Effector memory CD8-positive, alpha-beta T cell (primary cell): Measurements from ENCODE around the gene HOXA4.
A peak's percentile ranks its signal among the peaks of the same experiment; 100 is the strongest.

Experiments
- ATAC-seq: fragments of 150-1000 bp; cut with Tn5 transposase; replicated peaks from 2 replicates; pipeline ENCODE4 v1.10.0; 2021; ENCODE audit warnings: mild to moderate bottlenecking, moderate library complexity
- DNase-seq, 3 experiments: peaks; one replicate each; pipeline ENCODE4 v3.0.0; 2021
- H3K27ac Mint-ChIP-seq, 2 donors: one replicate each; pipeline ENCODE4 v1.8.0; 2022; ENCODE audit warnings: mild to moderate bottlenecking in 2 of 2, mixed read lengths in 2 of 2, moderate library complexity in 2 of 2
- H3K27me3 Mint-ChIP-seq, 2 donors: one replicate each; pipeline ENCODE4 v1.8.0; 2022; ENCODE audit warnings: mixed read lengths in 2 of 2
- H3K36me3 Mint-ChIP-seq: one replicate; pipeline ENCODE4 v1.8.0; 2022; ENCODE audit warnings: mild to moderate bottlenecking, moderate library complexity, mixed read lengths; ENCODE audit not compliant: insufficient read depth
- H3K4me1 Mint-ChIP-seq, 2 donors: one replicate each; pipeline ENCODE4 v1.8.0; 2022; ENCODE audit warnings: low read depth in 2 of 2, mixed read lengths in 2 of 2
- H3K4me3 Mint-ChIP-seq, 2 donors: one replicate each; pipeline ENCODE4 v1.8.0; 2022; ENCODE audit warnings: mild to moderate bottlenecking in 2 of 2, mixed read lengths in 2 of 2, moderate library complexity in 2 of 2
- H3K9me3 Mint-ChIP-seq, 2 donors: one replicate each; pipeline ENCODE4 v1.8.0; 2022; ENCODE audit warnings: mixed read lengths in 2 of 2

The HOXA4 gene

GRCh38 chr7:27173511-27173955 is 43.0 kb upstream of the HOXA4 start:
- H3K9me3 Mint-ChIP-seq: no peaks in the 10 kb centered on the region
- peak in 1 of 3 experiments; percentile 37 for DNase-seq
- H3K27me3 Mint-ChIP-seq: peaks cover 66 to 91% of the 10 kb centered on the region in 2 donors
- H3K27ac Mint-ChIP-seq: no peak overlapping the region
- ATAC-seq: peak; percentile 77
- H3K4me1 Mint-ChIP-seq: peaks cover 17 to 24% of the 10 kb centered on the region in 2 donors
- H3K4me3 Mint-ChIP-seq: peak overlapping the region; percentile 76 to 77
- H3K36me3 Mint-ChIP-seq: peaks cover 22% of the 10 kb centered on the region

DNA sequence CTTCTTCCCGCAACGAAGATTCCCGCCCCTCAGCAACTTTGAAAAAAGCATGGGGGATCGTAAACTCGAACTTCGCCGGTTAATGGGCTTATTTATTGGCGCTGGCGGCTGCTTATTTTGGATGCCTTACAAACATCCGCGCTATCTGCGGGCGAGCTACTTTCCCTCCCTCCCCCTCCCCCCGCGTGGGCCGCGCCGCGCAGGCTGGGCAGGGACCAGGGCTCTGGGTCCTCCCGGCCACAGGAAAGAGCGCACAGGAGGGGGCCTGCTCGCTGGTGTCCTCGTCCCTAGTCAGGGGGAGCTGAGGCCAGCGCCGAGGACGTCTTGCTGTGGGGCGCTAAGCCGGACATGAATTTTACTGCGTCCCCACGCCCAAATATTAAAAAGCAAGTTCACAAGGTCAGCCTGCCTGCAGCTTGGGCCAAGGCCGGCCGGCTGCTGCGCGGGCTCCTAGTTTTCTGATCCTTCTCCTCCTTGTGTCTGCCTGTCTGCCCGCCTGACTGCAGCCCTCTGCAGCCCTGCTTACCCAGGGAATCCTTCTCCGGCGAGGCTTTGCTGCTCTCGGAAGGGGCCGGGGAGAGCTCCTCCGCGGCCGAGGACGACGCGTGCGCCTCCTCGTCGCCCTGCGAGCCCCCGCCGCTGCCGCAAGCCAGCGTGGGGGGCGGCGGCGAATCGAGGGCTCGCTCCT is 42.4 kb upstream of the HOXA4 start:
- peaks cover 66 to 91% of the 10 kb centered on the region in 2 donors for H3K27me3 Mint-ChIP-seq
- DNase-seq: no peak

DNA sequence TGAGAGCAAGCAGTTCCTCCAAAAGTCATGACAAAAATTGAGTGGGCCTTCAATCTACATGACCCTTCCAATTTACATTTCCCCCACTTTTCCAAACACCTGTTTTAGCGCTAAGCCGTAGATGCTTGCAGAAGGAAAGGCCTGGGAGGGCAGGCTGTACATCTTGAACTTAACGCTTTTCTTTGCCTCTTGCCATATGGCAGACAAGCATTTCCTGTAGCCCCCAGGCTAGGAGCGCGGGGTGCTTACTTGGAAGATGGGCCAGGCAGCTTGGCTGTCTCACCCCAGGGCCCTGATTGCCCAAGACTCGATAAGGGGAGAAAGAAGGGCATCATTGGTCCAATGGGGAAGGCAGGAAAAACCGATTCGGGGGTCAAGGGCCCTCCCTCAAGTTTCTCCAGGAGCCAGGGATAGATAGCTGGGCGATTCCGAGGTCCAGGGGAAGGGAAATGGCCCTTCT is 41.8 kb upstream of the HOXA4 start:
- H3K4me1 Mint-ChIP-seq: peaks cover 19 to 26% of the 10 kb centered on the region in 2 donors
- ATAC-seq (no peak), DNase-seq (no peak)
- peaks cover 66 to 91% of the 10 kb centered on the region in 2 donors for H3K27me3 Mint-ChIP-seq
- H3K4me3 Mint-ChIP-seq: peak overlapping the region; percentile 63 to 76
- peaks cover 28% of the 10 kb centered on the region for H3K36me3 Mint-ChIP-seq
- no peaks in the 10 kb centered on the region for H3K9me3 Mint-ChIP-seq
- H3K27ac Mint-ChIP-seq: peak overlapping the region in 1 of 2 donors; percentile 33

More for the DNA sequence above, 42.4 kb upstream of the HOXA4 start:
- Mint-ChIP-seq H3K9me3 (no peaks in the 10 kb centered on the region), H3K4me3 (peak overlapping the region; percentile 76 to 77), H3K4me1 (peaks cover 19 to 26% of the 10 kb centered on the region in 2 donors), H3K36me3 (peaks cover 24% of the 10 kb centered on the region), H3K27ac (no peak overlapping the region)
- ATAC-seq: peak; percentile 52

DNA sequence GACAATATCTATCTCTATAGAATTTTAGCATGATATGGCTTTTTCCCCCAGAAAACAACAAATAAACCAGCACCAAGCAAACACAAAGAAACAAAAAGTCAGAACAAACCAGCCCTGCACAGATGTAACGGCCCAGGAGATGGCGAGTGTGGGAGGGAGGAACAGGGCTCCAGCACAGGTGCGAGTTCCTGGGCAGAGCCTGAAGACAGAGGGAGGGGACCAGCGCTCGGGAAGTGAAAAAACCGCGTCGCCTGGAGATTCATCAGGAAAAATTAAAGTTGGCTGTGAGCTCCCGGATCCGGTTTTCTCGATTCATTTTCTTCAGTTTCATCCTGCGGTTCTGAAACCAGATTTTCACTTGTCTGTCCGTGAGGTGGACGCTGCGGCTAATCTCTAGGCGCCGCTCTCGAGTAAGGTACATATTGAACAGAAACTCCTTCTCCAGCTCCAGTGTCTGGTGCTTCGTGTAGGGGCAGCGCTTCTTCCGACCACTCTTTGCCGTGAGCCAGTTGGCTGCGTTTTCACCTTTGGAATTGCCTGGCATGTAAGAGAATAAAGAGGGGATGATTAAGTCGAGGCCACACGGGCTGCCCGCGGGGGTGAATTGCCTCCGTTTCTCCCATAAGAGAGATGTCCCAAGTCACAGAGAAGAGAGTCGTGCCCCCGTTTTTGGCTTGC is 41.2 kb upstream of the HOXA4 start:
- no peaks in the 10 kb centered on the region for H3K9me3 Mint-ChIP-seq
- peak overlapping the region in 1 of 2 donors; percentile 33 for H3K27ac Mint-ChIP-seq
- H3K36me3 Mint-ChIP-seq: peaks cover 33% of the 10 kb centered on the region
- ATAC-seq (no peak), DNase-seq (no peak)
- peaks cover 21 to 31% of the 10 kb centered on the region in 2 donors for H3K4me1 Mint-ChIP-seq
- H3K27me3 Mint-ChIP-seq: peaks cover 71 to 91% of the 10 kb centered on the region in 2 donors
- H3K4me3 Mint-ChIP-seq: peak overlapping the region; percentile 63 to 76

DNA sequence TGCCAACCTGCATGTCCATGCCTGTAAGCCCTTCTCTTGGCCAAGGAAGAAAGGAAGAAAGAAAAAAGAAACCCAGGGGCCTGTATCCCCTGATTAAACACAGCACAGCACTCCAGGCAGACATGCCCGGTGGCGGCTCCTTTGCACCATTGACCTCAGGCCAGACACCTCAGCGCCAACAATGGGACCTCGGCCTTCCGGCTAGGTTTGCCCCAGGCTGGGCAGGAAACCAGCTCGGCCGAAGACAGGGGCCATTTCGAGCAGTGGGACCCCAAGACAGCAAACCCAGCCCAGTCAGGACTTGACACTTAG is 40.7 kb upstream of the HOXA4 start:
- Mint-ChIP-seq H3K27ac (no peak overlapping the region), H3K27me3 (peaks cover 76 to 91% of the 10 kb centered on the region in 2 donors), H3K4me1 (peaks cover 23 to 31% of the 10 kb centered on the region in 2 donors), H3K4me3 (peak overlapping the region; percentile 63 to 76), H3K36me3 (peaks cover 37% of the 10 kb centered on the region), H3K9me3 (no peaks in the 10 kb centered on the region)
- no peak for ATAC-seq
- DNase-seq: no peak

DNA sequence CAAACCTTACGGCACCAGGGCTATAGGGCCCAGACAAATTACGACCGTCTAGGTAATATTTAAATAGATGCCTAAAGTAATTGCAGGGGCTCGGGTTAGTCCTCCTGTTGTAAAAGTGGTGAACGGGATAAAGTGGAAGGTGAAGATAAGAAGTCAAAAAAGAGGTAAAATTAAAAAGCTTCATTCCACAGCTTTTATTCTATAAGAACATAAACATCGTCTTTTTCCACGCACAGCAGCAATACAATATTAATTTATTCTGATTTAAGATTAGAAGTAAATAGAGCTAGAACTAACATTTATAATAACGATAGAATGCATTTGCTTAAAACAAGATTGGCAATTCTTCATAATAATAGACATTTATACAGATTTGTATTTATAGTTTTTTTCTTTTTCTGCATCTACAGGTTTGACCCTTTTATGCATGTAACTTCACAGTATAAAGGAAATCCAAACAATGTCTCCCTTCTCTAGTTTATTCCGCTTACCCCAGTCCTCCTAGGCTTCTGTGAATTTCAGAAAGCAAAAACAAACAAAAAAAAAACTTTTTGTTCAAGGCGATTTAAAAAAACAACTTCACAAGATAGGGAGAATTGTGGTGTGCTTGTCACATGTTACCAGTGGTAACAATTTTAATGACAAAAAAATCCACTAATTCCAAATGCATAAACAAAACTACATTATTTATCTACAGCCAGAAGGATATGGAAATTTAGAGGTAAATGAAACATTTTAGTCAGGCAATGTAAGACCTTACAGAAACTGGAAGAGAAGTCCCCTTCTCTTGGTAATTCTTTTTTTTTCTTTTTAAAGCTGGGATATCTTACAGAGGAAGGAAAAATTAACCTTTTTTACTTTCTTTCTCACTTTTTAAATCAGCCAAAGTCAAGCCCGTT is 40.1 kb upstream of the HOXA4 start:
- no peaks in the 10 kb centered on the region for H3K9me3 Mint-ChIP-seq
- peak overlapping the region in 1 of 2 donors; percentile 46 for H3K27ac Mint-ChIP-seq
- no peak overlapping the region for H3K4me3 Mint-ChIP-seq
- peaks cover 43% of the 10 kb centered on the region for H3K36me3 Mint-ChIP-seq
- ATAC-seq (no peak), DNase-seq (no peak)
- peaks cover 74 to 91% of the 10 kb centered on the region in 2 donors for H3K27me3 Mint-ChIP-seq
- peaks cover 26 to 33% of the 10 kb centered on the region in 2 donors for H3K4me1 Mint-ChIP-seq

GRCh38 chr7:27169658-27170425 is 39.3 kb upstream of the HOXA4 start:
- H3K4me3 Mint-ChIP-seq: peak overlapping the region; percentile 31 to 41
- H3K4me1 Mint-ChIP-seq: peaks cover 28 to 35% of the 10 kb centered on the region in 2 donors
- peak overlapping the region in 1 of 2 donors; percentile 46 for H3K27ac Mint-ChIP-seq
- DNase-seq (no peak), ATAC-seq (peak; percentile 26)
- peaks cover 49% of the 10 kb centered on the region for H3K36me3 Mint-ChIP-seq
- H3K9me3 Mint-ChIP-seq: no peaks in the 10 kb centered on the region
- peaks cover 70 to 91% of the 10 kb centered on the region in 2 donors for H3K27me3 Mint-ChIP-seq

DNA sequence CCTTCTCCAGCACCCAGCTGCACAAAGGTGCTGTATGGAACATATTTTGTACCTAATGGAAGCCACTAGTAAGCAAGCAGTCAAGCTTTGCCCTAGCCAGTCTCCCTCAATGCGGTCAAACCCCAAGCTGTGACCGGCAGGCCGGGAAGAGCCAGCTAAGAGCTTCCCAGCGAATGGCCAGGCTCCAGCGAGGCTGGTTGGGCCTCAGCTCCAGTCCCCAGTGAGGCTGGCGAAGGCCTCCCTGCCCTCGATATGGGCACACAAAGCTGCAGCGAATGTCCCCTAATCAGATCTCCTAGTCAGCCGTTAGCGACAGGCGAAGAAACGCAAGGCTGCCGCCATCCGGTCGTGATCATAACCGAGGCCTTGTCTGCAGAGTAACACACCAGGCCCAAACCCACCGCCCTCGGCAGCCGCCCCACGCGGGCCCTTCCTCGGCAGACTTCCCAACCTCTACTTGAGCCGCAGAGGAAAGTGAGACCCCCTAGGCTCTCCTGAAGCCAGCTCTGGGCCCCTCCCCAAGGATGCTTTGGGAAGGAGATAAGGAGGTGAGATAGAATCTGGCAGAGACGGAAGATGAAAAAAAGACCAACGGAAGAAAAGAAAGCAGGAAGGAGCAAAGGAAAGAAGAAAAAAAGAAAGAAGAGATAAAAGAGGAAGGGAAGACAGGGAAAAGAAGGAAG is 37.8 kb upstream of the HOXA4 start:
- no peaks in the 10 kb centered on the region for H3K9me3 Mint-ChIP-seq
- peaks cover 81 to 94% of the 10 kb centered on the region in 2 donors for H3K27me3 Mint-ChIP-seq
- peaks cover 61% of the 10 kb centered on the region for H3K36me3 Mint-ChIP-seq
- H3K27ac Mint-ChIP-seq: peak overlapping the region in 1 of 2 donors; percentile 3
- H3K4me1 Mint-ChIP-seq: peaks cover 32% of the 10 kb centered on the region in 2 donors
- H3K4me3 Mint-ChIP-seq: peak overlapping the region; percentile 4 to 46
- ATAC-seq (no peak), DNase-seq (no peak)

- ATAC-seq: no peak
- DNase-seq: no peak
- H3K27me3 Mint-ChIP-seq: peaks cover 83 to 99% of the 10 kb centered on the region in 2 donors
- peaks cover 61% of the 10 kb centered on the region for H3K36me3 Mint-ChIP-seq
- H3K4me3 Mint-ChIP-seq: no peak overlapping the region
- H3K4me1 Mint-ChIP-seq: peaks cover 32% of the 10 kb centered on the region in 2 donors
- H3K27ac Mint-ChIP-seq: peak overlapping the region in 1 of 2 donors; percentile 3
- H3K9me3 Mint-ChIP-seq: no peaks in the 10 kb centered on the region
These were observed 37.3 kb upstream of the HOXA4 start for GRCh38 chr7:27167916-27168264.

DNA sequence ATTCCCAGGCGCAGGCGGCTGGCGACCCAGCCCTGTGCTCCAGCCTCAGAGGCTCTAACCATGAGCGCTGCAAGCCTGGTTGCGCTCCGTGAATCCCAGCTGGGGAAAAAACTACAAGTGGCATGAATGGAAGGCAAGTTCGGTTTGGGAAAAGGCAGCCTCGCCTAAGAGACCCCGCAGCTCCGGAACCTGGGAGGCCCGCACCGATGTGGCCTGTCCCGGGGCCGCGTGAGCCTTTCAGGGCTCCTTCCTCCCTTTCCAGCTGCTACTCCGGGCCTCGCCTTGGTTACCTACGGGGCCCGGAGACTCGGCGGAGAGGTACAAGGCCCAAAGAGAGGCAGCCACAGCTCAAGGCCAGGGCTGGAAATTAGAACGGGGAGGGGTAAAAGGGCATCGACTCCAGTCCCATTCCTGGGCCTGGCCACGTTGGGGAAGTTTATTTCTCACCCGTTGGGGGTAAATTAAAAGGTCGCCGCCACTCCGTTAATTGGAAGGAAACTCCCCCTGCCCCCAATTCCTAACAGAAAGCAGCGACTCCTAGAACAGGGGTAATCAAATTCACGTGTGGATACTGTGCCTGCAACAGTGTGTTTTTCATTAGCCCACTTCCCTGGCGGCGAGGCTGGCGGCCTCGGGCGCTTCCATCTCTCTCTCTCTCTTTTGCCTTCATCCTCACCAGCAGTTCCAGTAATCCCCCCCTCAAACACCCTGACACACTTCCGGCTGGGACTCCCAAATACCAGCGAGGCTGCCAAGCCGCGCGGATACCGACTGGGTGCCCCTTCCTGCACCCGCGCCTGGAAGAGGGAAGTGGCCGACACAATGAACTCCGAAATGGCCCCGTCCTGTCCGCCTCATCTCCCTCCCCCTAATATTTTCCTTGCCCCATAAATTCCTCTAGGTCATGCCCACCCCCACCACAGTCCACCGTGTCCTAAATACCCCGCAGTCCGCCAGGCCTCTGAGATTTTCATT is 36.3 kb upstream of the HOXA4 start:
- DNase-seq: no peak
- H3K27ac Mint-ChIP-seq: peak overlapping the region; percentile 41 to 60
- peaks cover 52% of the 10 kb centered on the region for H3K36me3 Mint-ChIP-seq
- no peak for ATAC-seq
- H3K4me1 Mint-ChIP-seq: peaks cover 24 to 25% of the 10 kb centered on the region in 2 donors
- H3K9me3 Mint-ChIP-seq: no peaks in the 10 kb centered on the region
- peak overlapping the region; percentile 41 to 65 for H3K4me3 Mint-ChIP-seq
- H3K27me3 Mint-ChIP-seq: peaks cover 82 to 100% of the 10 kb centered on the region in 2 donors

DNA sequence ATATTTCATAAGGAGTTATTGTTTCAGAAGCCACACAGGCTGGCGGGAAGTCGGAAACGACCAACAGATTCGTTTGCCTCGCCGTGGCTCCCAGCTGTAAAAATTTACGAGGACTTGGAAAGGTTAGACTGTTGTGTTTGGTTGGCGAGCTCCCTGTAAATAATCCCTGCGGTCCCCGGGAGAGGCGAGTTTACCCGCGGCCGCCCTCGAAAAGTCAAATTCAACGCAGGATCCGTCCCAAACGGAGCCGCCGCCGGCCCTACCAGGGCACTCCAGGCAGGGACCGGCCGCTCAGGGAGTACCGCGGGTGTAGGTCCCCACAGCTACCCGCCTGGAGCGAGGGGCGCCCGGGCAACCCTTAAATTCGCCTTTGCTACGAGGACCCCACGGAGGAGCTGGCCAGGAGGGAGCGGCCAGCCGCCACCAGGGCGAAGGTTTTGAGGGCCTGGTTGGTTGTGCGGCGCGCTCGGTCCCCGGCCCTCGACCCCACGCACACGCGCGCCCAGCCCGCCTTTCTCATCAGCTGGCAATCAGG is 35.5 kb upstream of the HOXA4 start:
- H3K27ac Mint-ChIP-seq: peak overlapping the region in 1 of 2 donors; percentile 82
- no peak for DNase-seq
- H3K27me3 Mint-ChIP-seq: peaks cover 74 to 99% of the 10 kb centered on the region in 2 donors
- peaks cover 47% of the 10 kb centered on the region for H3K36me3 Mint-ChIP-seq
- H3K4me1 Mint-ChIP-seq: peaks cover 19 to 24% of the 10 kb centered on the region in 2 donors
- peak overlapping the region; percentile 58 to 74 for H3K4me3 Mint-ChIP-seq
- no peaks in the 10 kb centered on the region for H3K9me3 Mint-ChIP-seq
- no peak for ATAC-seq
